Right atrium auricular region (tissue), 2 donors: ENCODE measurements around the gene SERPINE2. TPM values are rescaled to one million over a fixed set of nuclear protein-coding genes. Genes with fewer than 3 reads are reported as not detected.
A peak's percentile ranks its signal among the peaks of the same experiment; 100 is the strongest.

Experiments used
- DNase-seq: peaks from one replicate; pipeline ENCODE4 v3.0.0-alpha.2; 2019; ENCODE audit warnings: low spot score
- H3K27ac ChIP-seq, 2 donors: fragments of 200-600 bp; sonication (generic); 1 replicate in 1 of 2; 2 replicates in 1 of 2; pipeline ENCODE4 v1.5.1; 2016 to 2019
- H3K27me3 ChIP-seq, 2 donors: fragments of 200-600 bp; sonication (generic); one replicate each; pipeline versions ENCODE4 v1.5.1 to v1.6.0; 2017 to 2019
- H3K36me3 ChIP-seq: fragments of 200-600 bp; sonication (generic); one replicate; pipeline ENCODE4 v1.5.1; 2016
- H3K4me1 ChIP-seq, 2 donors: fragments of 200-600 bp; sonication (generic); one replicate each; pipeline versions ENCODE4 v1.5.1 to v1.6.0; 2017 to 2019
- H3K4me3 ChIP-seq, 2 donors: fragments of 200-600 bp; sonication (generic); 1 replicate in 1 of 2; 2 replicates in 1 of 2; pipeline ENCODE4 v1.5.1; 2017 to 2019; ENCODE audit warnings: mild to moderate bottlenecking in 1 of 2, moderate library complexity in 1 of 2
- H3K9me3 ChIP-seq, 2 donors: fragments of 200-600 bp; sonication (generic); one replicate each; pipeline ENCODE4 v1.5.1; 2019
- CTCF ChIP-seq, 2 donors: fragments of 200-600 bp; sonication (generic); IDR thresholded peaks; one replicate each; pipeline ENCODE4 v1.5.1; 2019; ENCODE audit warnings: antibody characterized with exemption in 2 of 2
- total RNA-seq, 2 donors: library from RNA; depleted of rRNA; stranded (reverse); fragments of >200 nt; gene quantifications; one replicate each; pipeline ENCODE4 v1.1.0, GENCODE V29; 2016

Gene SERPINE2
- total RNA-seq, 2 donors from 2014 or later: 20.2 to 54.3 TPM

GRCh38 chr2:224041554-224041953 is 2.5 kb upstream of the SERPINE2 start:
- H3K27me3 ChIP-seq: no peaks in the 10 kb centered on the region
- peak overlapping the region in 1 of 2 donors; percentile 40 for H3K27ac ChIP-seq
- no peaks in the 10 kb centered on the region for H3K9me3 ChIP-seq
- TF ChIP-seq CTCF (IDR thresholded peaks at IDR 0.05): no peak
- DNase-seq: no peak
- no peak overlapping the region for H3K4me3 ChIP-seq
- H3K36me3 ChIP-seq: no peaks in the 10 kb centered on the region
- peaks cover 0 to 9% of the 10 kb centered on the region in 2 donors for H3K4me1 ChIP-seq

GRCh38 chr2:224040753-224041152 is 1.7 kb upstream of the SERPINE2 start:
- Histone ChIP-seq H3K27ac (no peak overlapping the region), H3K27me3 (no peaks in the 10 kb centered on the region)

GRCh38 chr2:224039770-224040440 is 819 bp upstream of the SERPINE2 start:
- no peak for TF ChIP-seq CTCF (IDR thresholded peaks at IDR 0.05)
- Histone ChIP-seq H3K4me3 (peak overlapping the region; percentile 53 to 69), H3K9me3 (no peaks in the 10 kb centered on the region), H3K4me1 (peaks cover 0 to 9% of the 10 kb centered on the region in 2 donors), H3K27ac (peak overlapping the region in 1 of 2 donors; percentile 58), H3K27me3 (no peaks in the 10 kb centered on the region), H3K36me3 (no peaks in the 10 kb centered on the region)
- DNase-seq: no peak

More at GRCh38 chr2:224040753-224041152, 1.7 kb upstream of the SERPINE2 start:
- DNase-seq: no peak
- Histone ChIP-seq H3K36me3 (no peaks in the 10 kb centered on the region), H3K4me1 (peaks cover 0 to 9% of the 10 kb centered on the region in 2 donors), H3K4me3 (no peak overlapping the region), H3K9me3 (no peaks in the 10 kb centered on the region)
- TF ChIP-seq CTCF (IDR thresholded peaks at IDR 0.05): no peak

- H3K4me1 ChIP-seq: peaks cover 0 to 9% of the 10 kb centered on the region in 2 donors
- no peak for TF ChIP-seq CTCF (IDR thresholded peaks at IDR 0.05)
- peak overlapping the region; percentile 53 to 69 for H3K4me3 ChIP-seq
- no peaks in the 10 kb centered on the region for H3K9me3 ChIP-seq
- no peak for DNase-seq
- H3K27ac ChIP-seq: peak overlapping the region; percentile 46 to 61
- no peaks in the 10 kb centered on the region for H3K36me3 ChIP-seq
- H3K27me3 ChIP-seq: no peaks in the 10 kb centered on the region
Observed at GRCh38 chr2:224038830-224039079, 331 bp downstream of the SERPINE2 start.

GRCh38 chr2:224038049-224038829 is 847 bp downstream of the SERPINE2 start:
- peaks cover 0 to 9% of the 10 kb centered on the region in 2 donors for H3K4me1 ChIP-seq
- no peaks in the 10 kb centered on the region for H3K27me3 ChIP-seq
- H3K4me3 ChIP-seq: peak overlapping the region; percentile 53 to 69
- no peaks in the 10 kb centered on the region for H3K9me3 ChIP-seq
- no peaks in the 10 kb centered on the region for H3K36me3 ChIP-seq
- peak overlapping the region; percentile 46 to 61 for H3K27ac ChIP-seq
- no peak for DNase-seq
- no peak for TF ChIP-seq CTCF (IDR thresholded peaks at IDR 0.05)
